Embryonic facial prominence (tissue), 1 donor: ENCODE results near the gene RRP1.

Experiments
- DNase-seq: peaks from one replicate; pipeline ENCODE4 v3.0.0-alpha.2; 2016; ENCODE audit errors: extremely low spot score

The RRP1 gene, protein sequence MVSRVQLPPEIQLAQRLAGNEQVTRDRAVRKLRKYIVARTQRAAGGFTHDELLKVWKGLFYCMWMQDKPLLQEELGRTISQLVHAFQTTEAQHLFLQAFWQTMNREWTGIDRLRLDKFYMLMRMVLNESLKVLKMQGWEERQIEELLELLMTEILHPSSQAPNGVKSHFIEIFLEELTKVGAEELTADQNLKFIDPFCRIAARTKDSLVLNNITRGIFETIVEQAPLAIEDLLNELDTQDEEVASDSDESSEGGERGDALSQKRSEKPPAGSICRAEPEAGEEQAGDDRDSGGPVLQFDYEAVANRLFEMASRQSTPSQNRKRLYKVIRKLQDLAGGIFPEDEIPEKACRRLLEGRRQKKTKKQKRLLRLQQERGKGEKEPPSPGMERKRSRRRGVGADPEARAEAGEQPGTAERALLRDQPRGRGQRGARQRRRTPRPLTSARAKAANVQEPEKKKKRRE

GRCh38 chr21:43789276-43790009 lies at the start of gene RRP1:
Gene RRP1 (plus strand): TSS chr21:43789577. CDS start chr21:43789630, 53 bp downstream.
- peak; percentile 81 for DNase-seq

GRCh38 chr21:43739621-43740435 lies 49.5 kb upstream of the RRP1 start:
- DNase-seq, result no peak

DNA sequence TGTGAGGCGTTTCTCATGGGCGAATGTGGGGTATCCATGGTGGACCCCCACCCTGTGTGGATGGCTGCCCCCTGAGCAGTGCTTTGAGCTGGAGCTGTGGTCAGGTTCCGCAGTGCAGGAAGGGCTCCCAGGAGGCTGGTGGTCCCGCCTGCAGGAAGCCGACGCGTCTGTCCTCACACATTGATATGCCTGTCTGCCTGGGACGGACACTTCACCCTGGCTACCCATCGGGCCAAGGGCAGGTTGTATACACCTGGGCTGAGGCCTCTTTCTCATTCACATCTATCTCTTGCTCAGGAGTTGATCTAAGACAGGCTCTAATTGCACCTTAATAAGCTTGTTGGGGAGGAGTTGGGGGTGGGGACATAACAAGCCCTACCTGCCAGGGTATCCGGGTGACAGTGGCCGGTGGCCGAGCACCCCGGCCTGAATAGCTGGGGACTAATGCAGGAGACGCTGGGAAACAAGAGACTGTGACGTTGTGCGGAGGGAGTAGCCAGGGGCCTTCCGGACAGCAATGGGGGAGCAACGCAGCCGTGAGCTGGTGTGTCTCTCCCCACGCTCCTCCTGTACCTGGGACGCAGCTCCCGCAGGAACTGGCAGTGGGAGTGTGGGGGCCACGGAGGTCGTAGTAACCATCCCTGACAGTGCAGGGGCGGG lies 48.8 kb upstream of the RRP1 start:
- peak; percentile 60 for DNase-seq

DNA sequence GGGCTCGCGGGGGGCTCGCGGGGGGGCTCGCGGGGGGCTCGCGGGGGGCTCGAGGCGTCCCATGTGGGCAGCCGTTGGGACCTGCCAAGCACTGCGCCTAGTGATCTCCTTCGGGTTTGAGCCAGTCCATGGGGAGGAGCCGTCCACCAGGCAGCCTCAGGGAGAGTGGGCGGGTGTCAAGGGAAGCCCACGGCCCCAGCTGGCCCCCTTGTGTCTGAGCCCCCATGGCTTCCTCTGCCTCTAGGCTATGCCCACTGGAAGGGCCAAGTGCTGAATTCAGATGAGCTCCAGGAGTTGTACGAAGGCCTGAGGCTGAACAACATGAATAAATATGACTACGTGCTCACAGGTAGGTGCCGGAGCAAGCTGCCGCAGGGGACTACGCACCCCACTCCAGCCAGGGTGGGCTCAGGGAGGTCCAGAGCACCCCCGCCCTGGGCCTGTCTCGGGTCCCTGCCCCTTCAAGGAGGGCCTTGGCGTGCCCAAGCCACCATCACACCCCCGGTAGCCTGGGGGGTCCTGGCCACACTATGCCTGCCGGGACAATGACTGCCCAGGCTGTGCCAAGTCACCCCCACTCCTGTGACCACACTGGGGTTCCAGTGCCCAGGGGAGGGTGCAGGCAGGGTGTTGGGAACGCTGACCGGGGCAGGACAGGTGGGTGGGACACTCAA lies 47.8 kb upstream of the RRP1 start:
- DNase-seq, result no peak

- no peak for DNase-seq
These were observed 45.4 kb upstream of the RRP1 start for GRCh38 chr21:43743947-43744346.

DNA sequence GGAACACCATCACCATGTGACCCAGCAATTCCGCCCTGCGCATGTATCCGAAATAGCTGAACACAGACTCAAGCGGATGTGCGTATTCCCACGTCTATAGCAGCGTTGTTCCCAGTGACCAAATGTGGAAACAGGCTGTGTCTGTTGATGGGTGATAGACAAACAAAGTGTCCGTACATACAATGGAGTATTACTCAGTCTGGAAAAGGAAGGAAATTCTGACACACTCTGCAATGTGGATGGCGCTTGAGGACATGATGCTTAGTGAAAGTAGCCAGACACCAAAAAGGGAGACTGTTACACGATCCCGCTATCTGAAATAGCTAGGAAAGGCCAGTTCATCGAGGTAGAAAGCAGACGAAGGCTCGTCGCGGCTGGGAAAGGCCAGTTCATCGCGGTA lies 44.7 kb upstream of the RRP1 start:
- no peak for DNase-seq

DNA sequence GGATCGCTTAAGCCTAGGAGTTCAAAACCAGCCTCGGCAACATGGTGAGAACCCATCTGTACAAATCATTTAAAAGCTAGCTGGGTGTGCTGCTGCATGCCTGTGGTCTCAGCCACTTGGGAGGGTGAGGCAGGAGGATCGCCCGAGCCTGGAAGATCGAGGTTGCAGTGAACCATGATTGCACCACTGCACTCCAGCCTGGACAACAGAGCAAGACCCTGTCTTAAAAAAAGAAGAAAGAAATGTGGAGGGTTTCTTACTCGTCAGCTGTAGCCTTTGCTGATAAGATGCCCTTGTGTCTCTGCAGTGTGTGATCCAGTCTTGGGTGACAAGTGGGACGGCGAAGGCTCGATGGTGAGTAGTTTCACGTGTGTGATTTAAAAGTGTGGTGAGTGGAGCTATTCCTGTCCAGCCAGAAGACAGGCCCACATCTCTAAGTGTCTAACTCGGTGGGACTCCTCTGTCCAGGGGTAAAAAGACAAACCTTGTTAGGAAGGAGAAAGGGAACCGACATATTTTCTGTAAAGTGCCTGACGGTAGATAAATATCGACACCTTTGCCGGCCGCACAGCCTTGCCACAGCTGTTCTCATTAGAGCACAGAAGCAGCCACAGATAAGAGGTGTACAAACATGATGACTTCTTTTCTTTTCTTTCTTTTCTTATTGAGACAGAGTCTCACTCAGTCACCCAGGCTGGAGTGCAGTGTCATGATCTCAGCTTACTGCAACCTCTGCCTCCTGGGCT lies 43.4 kb upstream of the RRP1 start:
- DNase-seq, result no peak

GRCh38 chr21:43748622-43749021 lies 40.8 kb upstream of the RRP1 start:
- DNase-seq, result no peak

DNA sequence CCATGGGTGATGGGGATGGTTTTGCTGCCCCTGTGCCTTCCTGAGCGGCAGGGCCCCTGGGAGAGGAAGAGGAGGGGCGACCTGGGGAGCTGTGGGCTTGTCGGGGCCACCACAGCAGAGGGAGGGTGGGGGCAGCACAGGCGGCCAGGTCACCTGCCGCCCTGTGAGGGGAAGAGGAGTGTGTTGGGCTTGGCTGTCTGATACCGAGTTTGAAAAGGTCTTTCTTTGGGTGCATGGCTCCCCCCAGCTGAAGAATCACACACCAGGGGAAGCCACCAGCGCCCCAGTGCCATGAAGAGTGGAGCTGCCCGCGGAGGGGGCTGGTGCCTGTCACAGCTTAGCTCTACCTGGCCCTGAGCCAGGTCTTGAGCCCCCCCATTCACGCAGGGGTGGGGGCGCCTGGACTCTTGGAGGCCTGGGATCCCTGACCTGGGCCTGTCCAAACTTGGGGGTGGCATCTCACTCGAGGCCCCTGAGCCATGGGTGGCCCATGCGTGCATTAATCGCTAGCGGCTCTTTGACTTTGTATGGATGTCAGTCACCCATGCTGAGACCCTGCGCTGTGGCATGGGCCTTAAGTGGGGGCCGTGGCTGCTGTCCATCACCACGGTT lies 39.6 kb upstream of the RRP1 start:
- DNase-seq, result no peak

DNA sequence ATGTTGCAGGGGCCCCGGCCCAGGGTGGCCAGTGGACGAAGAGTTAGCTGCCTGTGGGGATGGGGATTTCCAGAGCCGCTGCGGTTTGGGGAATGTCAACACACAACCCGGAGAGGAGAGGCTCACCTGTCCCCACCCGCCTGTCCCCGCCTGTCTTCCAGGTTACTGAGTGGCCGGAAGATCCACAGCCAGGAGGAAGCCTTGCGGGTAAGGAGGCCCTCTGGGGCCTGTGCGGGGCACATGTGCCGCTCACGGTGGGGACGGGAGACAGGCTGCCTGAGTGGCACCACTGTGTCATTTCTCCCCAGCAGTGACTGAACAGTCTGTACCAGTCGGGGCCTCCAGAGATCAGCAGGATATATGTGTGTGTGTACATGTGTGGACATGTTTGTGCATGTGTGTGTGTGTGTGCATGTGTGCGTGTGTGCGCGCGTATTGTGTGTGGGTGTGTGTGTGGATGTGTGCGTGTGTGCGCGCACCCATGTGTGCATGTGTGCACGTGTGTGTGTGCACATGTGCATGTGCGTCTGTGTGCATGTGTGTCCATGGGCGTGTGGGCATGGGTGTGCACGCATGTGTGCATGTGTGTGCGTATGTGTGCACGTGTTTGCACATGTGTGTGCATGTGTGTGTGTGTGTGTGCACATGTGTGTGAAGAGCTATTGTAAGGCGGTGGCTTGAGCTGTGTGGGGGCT lies 38.9 kb upstream of the RRP1 start:
- no peak for DNase-seq

DNA sequence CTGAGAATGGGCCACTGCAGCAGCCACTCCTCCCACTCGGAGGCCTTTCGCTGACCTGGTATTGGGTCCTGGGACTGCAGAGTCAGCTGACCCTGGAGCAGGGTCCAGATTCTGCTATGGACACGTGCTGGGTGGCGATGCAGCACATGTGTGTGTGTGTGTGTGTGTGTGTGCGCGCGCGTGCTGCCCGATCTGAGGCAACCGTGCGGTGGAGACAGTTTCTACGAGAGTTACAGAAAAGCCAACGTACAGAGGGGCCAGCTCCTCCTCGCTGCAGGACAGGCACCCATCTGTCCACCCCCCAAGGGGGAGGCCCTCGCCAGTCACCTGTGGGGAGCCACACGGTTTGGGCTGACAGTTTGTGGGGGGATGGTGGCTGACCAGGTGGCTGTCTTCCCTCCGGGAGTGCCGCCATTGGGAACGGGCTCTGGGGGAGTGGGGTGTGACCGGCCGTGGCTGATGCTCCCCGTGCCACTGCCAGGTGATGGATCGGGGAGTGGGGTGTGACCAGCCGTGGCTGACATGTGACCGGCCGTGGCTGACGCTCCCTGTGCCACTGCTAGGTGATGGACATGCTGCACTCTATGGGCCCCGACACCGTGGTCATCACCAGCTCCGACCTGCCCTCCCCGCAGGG lies 37.3 kb upstream of the RRP1 start:
- DNase-seq, result no peak

DNA sequence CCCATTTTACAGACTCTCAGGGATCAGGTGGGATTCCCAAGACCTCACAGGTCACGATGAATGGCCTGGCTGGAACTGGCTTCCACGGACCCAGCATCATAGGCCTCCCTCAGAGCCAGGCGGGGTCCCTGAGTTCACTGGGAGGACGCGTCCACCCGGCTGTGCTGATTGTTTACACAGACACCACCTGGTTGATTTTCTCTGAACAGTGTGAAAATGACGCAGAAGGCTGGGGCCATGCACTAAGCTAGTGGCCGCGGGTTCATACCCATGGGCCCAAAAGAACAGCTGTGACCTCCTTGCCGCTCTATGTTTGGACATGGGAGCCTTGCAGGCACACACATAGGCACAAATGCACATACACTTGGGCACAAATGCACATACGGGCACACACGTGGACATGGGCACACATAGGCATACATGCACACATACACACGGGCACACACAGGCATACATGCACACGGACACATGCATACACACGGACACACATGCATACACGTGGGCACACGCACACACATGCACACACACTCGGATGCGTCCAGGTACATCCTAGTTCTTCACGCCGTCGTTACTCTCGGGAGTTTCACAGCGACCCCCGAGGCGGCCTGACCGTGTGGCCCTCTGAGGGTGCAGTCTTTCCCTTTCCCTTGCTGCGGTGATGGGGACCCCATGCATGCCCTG lies 36.5 kb upstream of the RRP1 start:
- no peak for DNase-seq

- DNase-seq, result no peak
These were observed 36.0 kb upstream of the RRP1 start for GRCh38 chr21:43753439-43753799.

DNA sequence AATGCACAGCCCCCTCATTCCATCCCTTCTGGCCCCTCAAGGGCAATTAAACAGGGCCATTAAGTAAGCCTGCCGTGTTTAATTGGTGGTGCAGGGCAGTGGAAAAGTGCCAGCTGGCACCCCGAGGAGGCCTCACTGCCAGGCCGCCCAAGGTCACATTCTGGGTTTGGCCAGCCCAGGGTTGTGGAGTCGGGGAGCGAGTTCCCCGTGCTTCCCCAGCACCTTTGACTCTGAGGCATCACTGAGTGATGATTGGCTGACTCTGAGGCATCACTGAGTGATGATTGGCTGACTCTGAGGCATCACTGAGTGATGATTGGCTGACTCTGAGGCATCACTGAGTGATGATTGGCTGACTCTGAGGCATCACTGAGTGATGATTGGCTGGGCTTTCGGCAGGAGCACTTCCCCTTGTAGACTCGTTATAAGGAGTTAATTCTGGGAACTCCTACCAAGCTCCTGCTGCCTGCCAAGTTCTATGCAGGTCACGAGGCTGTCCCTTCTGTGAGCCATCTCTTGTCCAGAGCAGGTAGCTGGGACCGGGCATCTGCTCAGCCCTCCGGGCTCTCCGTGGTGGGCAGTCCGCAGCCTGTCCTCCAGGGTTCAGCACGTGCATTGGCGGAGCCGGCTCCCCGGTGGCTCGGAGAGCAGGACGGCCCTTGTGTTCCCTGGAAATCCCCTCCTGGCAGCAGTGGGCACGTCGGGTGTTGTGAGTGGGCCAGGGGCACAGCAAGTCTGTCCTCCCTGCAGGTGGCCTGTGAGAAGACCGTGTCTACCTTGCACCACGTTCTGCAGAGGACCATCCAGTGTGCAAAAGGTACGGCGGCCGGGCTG lies 34.2 kb upstream of the RRP1 start:
- no peak for DNase-seq

- DNase-seq, result no peak
These were observed 33.4 kb upstream of the RRP1 start for GRCh38 chr21:43755820-43756594.

DNA sequence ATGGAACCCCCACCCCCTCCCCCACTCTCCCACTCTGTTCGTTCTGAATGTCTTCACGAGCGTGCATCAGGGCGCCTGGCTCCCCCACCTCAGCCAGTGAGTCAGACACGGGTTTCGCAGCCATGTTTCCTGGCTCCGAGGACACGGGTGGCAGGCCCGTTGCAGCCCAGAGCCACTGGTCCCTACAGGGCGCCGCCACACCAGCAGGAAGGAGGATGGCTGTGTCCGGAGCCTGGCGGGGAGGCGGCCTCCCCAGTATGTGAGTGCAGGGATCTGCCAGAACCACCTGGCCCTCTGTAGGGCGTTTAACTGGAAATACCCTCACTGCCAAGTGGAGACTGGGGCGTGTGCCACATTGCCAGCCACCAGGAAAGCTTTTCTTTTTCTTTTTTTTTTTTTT lies 31.8 kb upstream of the RRP1 start:
- no peak for DNase-seq
